ENCODE data around the gene IL1R2. TPM values are rescaled to one million over a fixed set of nuclear protein-coding genes. Genes with fewer than 3 reads are reported as not detected.

Gene IL1R2
- total RNA-seq, result 100 to 1,000 TPM in 1 of 2 donors, 1 to 10 TPM in 1; 7.3 to 119 TPM
- polyA plus RNA-seq, result 100 to 1,000 TPM in 1 of 2 donors, 1 to 10 TPM in 1; 9.2 to 902 TPM
- long read RNA-seq, donor 1, result 0 reads
- long read RNA-seq, donor 2, result 0 reads
- long read RNA-seq, donor 3, result 0 reads
- long read RNA-seq, donor 4, result 0 reads
- long read RNA-seq, donor 5, result 0 reads

GRCh38 chr2:101991721-101992145 is at the start of gene IL1R2:
TSS of gene IL1R2 (plus strand) at chr2:101991960. CDS start at chr2:102008576, 16,616 bp downstream.
- ATAC-seq (ENCODE audit: insufficient read depth, low FRiP score) (no peak), DNase-seq (no peak)
- Histone ChIP-seq H3K4me3 (no peak within 1 kb of the TSS), H3K27ac (ENCODE audit: low read depth in 1 of 2, low read length in 1 of 2) (peak within 1 kb of the TSS in 1 of 2 donors; percentile 32), H3K9me3 (ENCODE audit: control insufficient read depth in 4 of 4, insufficient read depth in 3 of 4, low read length in 3 of 4) (no peaks in the 10 kb centered on the region), H3K9ac (ENCODE audit: insufficient read depth in 1 of 2, low read length in 2 of 2) (no peak within 1 kb of the TSS), H3K36me3 (ENCODE audit: control insufficient read depth in 4 of 4, insufficient read depth in 4 of 4, low read length in 4 of 4) (no peaks in the 10 kb centered on the region), H3K27me3 (ENCODE audit: control insufficient read depth in 3 of 3, insufficient read depth in 3 of 3, low read length in 2 of 3) (no peaks in the 10 kb centered on the region), H3K4me1 (ENCODE audit: control insufficient read depth in 5 of 5, insufficient read depth in 5 of 5, low read length in 5 of 5) (peaks cover 0 to 2% (median 0%) of the 10 kb centered on the region in 5 donors)
- TF ChIP-seq CTCF (IDR thresholded peaks at IDR 0.05; ENCODE audit: control extremely low read depth, extremely low read depth), result no peak
- WGBS, 2 donors, result 18 to 46% methylated on average over 8 of the region's 8 CpGs

- no peak for TF ChIP-seq CTCF (IDR thresholded peaks at IDR 0.05; ENCODE audit: control extremely low read depth, extremely low read depth)
- ATAC-seq (ENCODE audit: insufficient read depth, low FRiP score), result no peak
- Histone ChIP-seq H3K4me3 (no peak overlapping the region), H3K27ac (ENCODE audit: low read depth in 1 of 2, low read length in 1 of 2) (no peak overlapping the region), H3K36me3 (ENCODE audit: control insufficient read depth in 4 of 4, insufficient read depth in 4 of 4, low read length in 4 of 4) (no peaks in the 10 kb centered on the region), H3K27me3 (ENCODE audit: control insufficient read depth in 3 of 3, insufficient read depth in 3 of 3, low read length in 2 of 3) (no peaks in the 10 kb centered on the region), H3K4me1 (ENCODE audit: control insufficient read depth in 5 of 5, insufficient read depth in 5 of 5, low read length in 5 of 5) (no peaks in the 10 kb centered on the region), H3K9ac (ENCODE audit: insufficient read depth in 1 of 2, low read length in 2 of 2) (no peak overlapping the region), H3K9me3 (ENCODE audit: control insufficient read depth in 4 of 4, insufficient read depth in 3 of 4, low read length in 3 of 4) (no peaks in the 10 kb centered on the region)
- DNase-seq, result no peak
- WGBS, 2 donors, result 63 to 83% methylated on average over 3 of the region's 3 CpGs
Observed at GRCh38 chr2:101942851-101943250, 48.9 kb upstream of the IL1R2 start.

GRCh38 chr2:101946372-101947039 is 45.3 kb upstream of the IL1R2 start:
- no peaks in the 10 kb centered on the region for H3K9me3 ChIP-seq (ENCODE audit: control insufficient read depth in 4 of 4, insufficient read depth in 3 of 4, low read length in 3 of 4)
- H3K27me3 ChIP-seq (ENCODE audit: control insufficient read depth in 3 of 3, insufficient read depth in 3 of 3, low read length in 2 of 3), result no peaks in the 10 kb centered on the region
- TF ChIP-seq CTCF (IDR thresholded peaks at IDR 0.05; ENCODE audit: control extremely low read depth, extremely low read depth), result no peak
- DNase-seq, result no peak
- H3K9ac ChIP-seq (ENCODE audit: insufficient read depth in 1 of 2, low read length in 2 of 2), result no peak overlapping the region
- H3K36me3 ChIP-seq (ENCODE audit: control insufficient read depth in 4 of 4, insufficient read depth in 4 of 4, low read length in 4 of 4), result no peaks in the 10 kb centered on the region
- no peak overlapping the region for H3K27ac ChIP-seq (ENCODE audit: low read depth in 1 of 2, low read length in 1 of 2)
- 86 to 92% methylated on average over 3 of the region's 3 CpGs for WGBS, 2 donors
- no peak for ATAC-seq (ENCODE audit: insufficient read depth, low FRiP score)
- no peaks in the 10 kb centered on the region for H3K4me1 ChIP-seq (ENCODE audit: control insufficient read depth in 5 of 5, insufficient read depth in 5 of 5, low read length in 5 of 5)
- no peak overlapping the region for H3K4me3 ChIP-seq
